RPMI8226 (cell line): Measurements from ENCODE around the gene HORMAD1.
"Not testable (repeated sequence)": the region's sequence is repeated elsewhere in the genome, so short reads cannot be mapped to it uniquely, and the experiment has no call there.

Experiments
- DNase-seq: peaks from one replicate; pipeline ENCODE4 v3.0.0-alpha.2; 2015

The HORMAD1 gene, protein sequence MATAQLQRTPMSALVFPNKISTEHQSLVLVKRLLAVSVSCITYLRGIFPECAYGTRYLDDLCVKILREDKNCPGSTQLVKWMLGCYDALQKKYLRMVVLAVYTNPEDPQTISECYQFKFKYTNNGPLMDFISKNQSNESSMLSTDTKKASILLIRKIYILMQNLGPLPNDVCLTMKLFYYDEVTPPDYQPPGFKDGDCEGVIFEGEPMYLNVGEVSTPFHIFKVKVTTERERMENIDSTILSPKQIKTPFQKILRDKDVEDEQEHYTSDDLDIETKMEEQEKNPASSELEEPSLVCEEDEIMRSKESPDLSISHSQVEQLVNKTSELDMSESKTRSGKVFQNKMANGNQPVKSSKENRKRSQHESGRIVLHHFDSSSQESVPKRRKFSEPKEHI

DNA sequence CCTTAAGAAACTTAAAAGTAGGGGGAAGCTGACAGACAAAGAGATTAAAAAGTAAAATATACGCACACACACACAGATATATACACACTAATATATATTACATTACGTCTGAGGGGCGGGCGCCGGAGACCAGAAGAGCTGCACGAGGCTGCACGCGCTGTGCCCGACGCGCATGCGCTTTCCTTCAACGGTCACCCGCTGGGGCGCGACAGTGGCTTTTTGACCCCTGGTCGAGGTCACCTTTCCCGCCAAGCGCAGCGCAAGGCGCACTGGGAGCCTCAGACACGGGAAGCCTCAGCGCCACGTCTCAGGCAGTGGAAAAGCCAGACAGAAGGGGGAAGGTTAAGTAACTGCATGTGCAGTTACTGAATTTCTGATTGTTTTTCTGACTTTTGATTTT is at the start of gene HORMAD1:
Gene HORMAD1, minus strand, starts transcription at position 193 of the 400 bp plus-strand sequence. CDS start 1,390 bp downstream, outside the sequence.
- DNase-seq = no peak

DNA sequence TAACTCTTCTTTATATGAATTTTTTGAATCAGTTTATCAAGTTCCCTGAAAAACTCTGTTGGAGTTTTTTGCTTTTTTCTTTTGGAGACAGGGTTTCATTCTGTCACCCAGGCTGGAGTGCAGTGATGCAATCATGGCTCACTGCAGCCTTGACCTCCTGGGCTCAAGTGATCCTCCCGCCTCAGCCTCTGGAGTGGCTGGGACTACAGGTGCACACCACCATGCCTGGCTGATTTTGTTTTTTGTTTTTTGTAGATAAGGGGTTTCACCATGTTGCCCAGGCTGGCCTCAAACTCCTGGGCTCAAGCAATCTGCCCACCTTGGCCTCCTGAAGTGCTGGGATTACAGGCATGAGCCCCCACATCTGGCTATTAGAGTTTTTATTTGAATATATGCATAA is 47.0 kb upstream of the HORMAD1 start:
- DNase-seq = not testable (repeated sequence)

DNA sequence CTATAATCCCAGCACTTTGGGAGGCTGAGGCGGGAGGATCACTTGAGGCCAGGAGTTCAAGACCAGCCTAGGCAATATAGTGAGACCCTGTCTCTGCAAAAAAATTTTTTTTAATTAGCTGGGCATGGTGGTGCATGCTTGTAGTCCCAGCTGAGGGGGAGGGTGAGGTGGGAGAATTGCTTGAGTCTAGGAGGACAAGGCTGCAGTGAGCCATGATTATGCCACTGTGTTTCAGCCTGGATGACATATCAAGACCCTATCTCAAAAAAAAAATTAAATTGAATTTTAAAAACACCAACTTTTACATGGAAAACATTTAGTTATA is 45.2 kb upstream of the HORMAD1 start:
- DNase-seq = not testable (repeated sequence)

DNA sequence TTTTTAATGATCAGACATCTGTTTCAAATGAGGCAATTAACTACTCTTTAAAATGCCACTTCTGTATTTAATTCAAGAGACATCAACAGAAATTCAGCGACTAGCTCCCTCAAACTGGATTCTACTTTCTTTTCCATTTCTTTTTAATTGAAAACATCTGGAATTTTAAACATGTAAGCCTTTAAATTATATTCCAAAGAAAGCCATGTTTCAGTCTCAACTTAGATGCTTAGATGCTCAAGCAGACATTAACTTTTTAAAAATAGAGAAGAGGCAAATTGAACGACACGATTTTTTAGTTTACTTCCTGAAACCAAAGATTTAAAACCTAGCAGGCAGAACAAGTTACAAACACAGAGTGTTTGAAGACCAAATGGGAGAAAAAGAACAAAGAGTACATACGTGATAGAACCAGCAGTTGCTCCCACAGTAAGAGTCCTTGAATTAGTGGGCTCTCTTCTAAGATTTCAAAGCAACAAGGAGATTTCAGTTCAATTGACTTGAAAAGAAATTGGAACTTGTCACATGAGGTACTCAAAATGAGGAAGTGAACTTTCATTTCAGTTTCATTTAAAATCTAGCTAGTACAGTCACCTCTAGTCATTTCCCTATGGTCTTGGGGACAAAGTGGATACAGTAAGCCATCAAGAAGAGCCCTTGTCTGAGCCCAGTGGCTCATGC is 44.7 kb upstream of the HORMAD1 start, which contains the start of gene CTSS:
Gene CTSS, minus strand, starts transcription at position 483 of the 681 bp plus-strand sequence. CDS start 1,015 bp downstream, outside the sequence.
- DNase-seq = peak; percentile 73

DNA sequence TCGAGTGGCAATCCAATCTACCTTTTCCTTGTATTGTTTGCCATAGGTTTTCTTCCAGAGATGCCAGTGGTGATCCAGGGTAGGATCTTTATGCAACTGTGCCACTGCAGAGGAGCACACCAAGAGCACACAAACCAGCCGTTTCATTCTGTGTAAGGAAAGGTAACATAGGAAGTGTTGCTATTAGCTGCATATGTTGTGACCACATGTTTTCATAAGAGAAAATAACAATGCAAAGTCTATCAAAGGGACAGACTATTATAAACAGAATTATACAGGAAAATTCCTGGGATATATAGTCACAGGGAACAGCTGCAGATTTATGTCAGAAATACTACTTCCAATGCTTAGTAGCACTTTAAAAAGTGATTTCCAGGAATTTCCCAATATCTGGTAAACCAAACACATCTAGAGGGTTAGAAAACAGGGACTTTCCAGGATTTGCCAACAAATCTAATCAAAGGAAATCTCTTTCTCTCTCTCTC is 44.0 kb upstream of the HORMAD1 start:
- peak; percentile 35 for DNase-seq

DNA sequence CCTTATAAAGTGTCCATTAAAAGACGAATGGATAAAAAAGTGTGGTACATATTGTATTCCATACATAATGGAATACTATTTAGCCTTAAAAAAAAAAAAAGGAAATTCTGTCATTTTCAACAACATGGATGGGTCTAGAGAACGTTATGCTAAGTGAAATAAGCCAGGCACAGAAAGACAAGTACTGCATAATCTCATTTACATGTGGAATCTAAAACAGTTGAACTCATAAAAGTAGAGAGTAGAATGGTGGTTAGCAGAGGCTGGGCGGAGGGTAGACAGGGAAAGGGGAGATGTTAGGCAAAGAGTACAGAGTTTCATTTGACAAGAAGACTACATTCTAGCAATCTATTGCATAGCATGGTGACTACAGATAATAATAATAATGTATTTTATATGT is 42.3 kb upstream of the HORMAD1 start:
- no peak for DNase-seq

DNA sequence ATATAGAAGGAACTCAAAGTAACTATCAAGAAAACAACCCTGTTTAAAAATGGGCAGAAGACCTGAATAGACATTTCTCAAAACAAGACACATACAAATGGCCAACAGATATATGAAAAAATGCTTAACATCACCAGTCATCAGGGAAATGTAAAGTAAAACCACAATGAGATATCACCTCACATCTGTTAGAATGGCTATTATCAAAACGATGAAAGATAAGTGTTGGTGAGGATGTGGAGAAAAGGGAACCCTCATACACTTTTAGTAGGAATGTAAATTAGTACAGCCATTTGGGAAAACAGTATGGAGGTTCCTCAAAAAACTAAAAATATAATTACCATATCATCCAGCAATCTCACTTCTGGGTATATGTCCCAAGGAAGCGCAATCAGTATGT is 41.9 kb upstream of the HORMAD1 start:
- no peak for DNase-seq

DNA sequence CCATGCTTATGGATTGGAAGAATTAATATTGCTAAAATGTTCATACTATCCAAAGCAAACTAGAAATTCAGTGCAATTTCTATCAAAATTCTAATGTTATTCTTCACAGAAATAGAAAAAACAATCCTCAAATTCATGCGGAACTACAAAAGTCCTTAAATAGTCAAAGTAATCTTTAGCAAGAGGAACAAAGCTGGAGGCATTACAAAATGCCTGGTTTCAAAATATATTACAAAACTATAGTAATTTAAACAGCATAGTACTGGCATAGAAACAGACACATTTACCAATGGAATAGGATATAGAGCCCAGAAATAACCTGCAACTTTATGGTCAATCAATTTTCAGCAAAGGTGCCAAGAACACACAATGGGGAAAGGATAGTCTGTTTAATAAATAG is 41.1 kb upstream of the HORMAD1 start:
- no peak for DNase-seq

DNA sequence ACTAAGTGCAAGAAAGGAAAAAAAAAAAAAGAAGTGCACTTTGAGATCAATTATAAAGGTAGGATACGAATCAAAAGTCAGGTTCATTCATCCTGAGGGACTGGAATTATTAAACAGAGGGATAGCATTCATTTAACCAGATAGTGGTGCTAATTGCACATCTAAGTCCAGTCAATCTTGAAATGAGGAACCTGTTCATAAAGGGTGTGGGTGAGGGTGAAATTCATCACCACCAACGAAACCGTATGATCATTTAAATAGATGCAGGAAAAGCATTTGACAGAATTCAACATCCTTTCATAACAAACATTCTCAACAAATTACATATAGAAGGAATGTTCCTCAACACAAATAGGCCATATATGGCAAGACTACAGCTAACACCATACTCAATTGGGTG is 39.3 kb upstream of the HORMAD1 start:
- no peak for DNase-seq

DNA sequence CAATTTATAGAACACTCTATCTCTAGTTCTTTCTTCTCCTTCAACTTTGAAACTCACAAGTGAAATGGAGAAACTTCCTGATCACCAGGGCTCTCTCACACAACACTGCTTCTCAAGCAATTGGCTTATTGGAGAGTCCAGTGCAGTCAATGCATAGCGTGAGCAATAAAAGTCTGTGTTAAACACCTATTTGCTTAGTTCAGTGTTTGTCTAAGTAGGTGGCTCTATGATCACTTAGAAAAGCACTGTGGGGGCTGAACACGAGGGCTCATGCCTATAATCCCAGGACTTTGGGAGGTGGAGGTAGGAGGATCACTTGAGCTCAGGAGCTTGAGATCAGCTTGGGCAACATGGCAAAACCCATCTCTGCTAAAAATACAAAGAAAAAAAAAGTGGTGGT is 32.7 kb upstream of the HORMAD1 start:
- no peak for DNase-seq

DNA sequence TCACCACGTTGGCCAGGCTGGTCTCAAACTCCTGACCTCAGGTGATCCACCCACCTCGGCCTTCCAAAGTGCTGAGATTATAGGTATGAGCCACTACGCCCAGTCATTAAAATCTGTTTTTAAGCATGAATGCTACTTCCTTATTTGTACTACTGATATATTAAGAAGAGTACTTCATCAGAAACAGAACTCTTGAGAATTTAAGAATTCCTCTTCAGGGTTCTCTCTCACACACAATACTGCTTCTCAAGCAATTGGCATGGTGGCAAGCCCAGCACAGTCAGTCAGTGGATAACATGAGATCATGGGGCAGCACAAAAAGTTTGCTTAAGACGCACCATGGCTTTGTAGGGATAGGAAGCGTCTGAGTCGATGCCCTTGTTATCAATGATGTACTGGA is 30.7 kb upstream of the HORMAD1 start:
- no peak for DNase-seq

DNA sequence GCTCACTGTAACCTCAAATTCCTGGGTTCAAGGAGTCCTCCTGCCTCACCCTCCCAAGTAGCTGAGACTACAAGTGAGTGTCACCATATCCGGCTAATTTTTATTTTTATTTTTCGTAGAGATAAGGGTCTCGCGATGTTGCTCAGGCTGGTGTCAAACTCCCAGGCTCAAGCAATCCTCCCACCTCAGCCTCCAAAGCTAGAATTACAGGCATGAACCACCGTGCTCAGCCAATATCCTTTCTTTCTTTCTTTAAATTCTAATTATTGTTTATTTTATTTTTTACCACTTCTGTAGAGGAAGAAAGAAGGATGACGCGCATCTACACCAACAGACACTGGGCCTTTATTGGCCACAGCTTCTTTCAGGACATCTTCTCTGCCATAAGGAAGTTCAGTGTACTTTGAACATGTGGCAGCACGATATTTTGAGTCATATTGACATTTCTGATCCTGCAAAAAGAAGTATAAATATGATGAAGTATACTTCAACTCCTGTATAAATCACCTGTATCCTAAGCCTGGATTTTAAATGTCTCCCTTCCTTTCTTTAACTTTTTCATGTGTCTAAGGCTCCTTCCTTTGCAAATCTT is 29.1 kb upstream of the HORMAD1 start:
- no peak for DNase-seq

DNA sequence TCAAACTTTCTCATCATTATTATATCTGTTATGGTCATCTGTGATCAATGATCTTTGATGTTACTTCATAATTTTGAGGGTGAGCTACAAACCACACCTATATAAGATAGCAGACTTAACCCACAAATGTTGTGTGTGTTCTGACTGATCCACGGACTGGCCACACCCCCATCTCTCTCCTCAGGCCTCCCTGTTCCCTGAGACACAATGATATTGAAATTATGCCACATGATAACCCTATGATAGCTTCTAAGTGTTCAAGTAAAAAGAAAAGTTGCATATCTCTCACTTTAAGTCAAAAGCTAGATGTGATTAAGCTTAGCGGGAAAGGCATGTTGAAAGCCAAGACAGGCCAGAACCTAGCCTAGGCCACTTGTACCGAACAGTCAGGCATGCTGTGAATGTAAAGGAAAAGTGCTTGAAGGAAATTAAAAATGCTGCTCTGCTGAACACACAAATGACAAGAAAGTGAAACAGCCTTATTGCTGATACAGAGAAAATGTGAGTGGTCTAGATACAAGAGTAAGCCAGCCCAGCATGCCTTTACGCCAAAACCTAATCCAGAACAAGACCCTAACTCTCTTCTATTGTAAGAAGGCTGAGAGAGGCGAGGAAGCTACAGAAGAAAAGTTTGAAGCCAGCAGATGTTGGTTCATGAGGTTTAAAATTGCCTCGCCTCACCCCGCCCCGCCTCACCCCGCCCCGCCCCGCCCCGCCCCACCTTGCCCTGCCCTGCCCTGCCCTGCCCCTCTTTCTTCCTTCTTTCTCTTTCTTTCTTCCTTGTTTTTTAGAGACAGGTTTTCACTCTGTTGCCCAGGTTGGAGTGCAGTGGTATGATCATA is 28.4 kb upstream of the HORMAD1 start:
- DNase-seq = no peak

DNA sequence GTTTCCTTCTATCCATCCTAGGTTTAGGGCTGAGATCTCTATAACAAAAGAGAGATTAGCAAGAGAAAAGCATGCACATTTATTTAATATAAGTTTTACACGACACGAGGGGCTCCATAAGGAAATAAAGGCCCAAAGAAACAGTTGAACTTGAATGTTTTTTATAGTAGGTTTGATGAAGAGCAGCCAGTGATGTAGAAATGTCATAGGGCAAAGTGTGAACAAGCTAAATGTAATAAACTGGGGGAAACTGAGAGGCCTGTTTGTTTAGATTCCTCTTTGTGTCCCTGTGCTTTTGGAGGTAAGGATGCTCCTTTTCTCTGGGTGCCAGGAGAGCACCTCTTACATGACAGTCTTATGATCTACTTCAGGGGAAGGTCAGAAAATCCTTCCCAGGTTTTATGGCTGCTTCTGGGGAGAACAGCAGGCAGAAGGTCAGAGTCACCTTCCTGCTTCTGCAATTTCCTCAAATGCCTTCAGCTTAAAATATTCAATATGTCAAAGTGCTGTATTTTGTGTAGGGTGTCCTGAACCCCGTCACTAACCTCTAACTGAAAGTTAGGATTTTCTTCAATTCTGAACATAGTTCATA is 9.5 kb upstream of the HORMAD1 start:
- DNase-seq = no peak

DNA sequence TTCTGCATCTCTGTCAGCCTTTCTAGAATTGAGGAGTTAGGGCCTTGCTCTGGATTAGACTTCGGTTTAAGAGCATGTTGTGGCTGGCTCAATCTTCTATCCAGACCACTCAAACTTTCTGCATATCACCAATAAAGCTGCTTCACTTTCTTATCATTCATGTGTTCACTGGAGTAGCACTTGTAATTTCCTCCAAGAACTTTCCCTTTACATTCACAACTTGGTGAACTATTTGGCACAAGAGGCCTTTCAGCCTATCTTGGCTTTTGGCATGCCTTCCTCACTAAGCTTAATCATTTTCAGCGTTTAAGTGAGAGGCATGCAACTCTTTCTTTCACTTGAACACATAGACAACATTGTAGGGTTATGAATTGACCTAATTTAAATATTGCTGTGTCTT is 3.6 kb upstream of the HORMAD1 start:
- no peak for DNase-seq

DNA sequence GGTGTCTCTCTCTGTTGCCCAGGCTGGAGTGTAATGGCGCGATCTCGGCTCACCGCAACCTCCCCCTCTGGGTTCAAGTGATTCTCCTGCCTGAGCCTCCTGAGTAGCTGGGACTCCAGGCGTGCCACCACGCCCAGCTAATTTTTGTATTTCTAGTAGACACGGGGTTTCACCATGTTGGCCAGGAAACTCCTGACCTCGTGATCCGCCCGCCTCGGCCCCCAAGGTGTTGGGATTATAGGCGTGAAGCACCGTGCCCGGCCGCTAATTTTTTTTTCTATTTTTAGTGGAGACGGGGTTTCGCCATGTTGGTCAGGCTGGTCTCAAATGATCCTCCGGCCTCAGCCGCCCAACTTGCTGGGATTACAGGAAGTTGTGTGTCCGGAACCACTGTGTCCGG is 597 bp downstream of the HORMAD1 start:
- no peak for DNase-seq

DNA sequence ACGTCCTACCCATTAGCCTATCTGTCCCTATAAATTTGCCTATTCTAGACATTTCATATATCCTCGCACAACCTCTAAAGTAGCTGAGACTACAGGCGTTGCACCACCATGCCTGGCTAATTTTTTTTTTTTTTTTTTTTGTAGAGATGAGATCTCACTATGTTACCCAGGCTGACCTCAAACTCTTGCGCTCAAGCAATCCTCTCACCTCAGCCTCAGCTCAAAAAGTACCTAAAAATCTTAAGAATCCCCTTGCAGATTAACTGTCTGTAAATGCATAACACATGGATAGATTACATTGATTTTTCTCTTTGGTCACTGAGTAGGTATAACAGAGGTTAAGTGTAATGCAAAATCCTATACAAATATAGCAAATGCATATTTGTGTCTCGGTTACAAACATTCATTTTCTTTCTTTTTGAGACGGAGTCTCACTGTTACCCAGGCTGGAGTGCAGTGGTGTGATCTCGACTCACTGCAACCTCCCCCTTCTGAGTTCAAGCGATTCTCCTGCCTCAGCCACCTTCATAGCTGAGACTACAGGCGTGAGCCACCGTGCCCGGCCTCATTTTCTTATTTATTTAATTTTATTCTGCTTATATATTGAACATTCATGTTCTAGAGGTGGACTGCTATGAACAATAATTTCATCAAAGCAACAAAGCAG is 2.3 kb downstream of the HORMAD1 start:
- DNase-seq = no peak

DNA sequence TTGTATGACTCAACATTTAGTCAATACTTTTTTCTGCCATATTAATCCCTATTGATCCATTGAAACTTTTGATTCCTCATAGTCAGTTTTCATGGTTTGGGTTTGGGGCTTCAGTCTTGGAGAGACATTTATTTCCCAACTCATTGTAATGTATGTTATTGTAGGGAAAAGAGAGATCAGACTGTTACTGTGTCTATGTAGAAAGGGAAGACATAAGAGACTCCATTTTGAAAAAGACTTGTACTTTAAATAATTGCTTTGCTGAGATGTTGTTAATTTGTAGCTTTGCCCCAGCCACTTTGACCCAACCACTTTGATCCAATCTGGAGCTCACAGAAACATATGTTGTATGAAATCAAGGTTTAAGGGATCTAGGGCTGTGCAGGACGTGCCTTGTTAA is 11.7 kb downstream of the HORMAD1 start:
- not testable (repeated sequence) for DNase-seq

DNA sequence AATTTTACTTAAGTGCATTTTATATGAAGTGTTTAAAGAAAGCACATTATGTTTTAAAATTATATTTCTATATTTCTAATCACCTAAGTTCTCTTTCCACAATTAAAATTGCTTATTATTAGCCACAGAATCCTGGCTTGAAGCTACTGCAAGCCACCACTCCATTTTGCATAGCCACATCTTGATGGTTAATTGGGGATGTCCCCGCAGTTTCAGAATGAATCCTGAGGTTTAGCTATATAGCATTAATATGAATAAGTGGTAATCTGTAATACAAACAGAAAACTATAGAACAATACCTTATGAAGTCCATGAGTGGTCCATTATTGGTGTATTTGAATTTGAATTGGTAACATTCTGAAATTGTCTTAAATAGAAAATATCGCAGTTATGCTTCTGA is 12.1 kb downstream of the HORMAD1 start:
- DNase-seq = no peak

DNA sequence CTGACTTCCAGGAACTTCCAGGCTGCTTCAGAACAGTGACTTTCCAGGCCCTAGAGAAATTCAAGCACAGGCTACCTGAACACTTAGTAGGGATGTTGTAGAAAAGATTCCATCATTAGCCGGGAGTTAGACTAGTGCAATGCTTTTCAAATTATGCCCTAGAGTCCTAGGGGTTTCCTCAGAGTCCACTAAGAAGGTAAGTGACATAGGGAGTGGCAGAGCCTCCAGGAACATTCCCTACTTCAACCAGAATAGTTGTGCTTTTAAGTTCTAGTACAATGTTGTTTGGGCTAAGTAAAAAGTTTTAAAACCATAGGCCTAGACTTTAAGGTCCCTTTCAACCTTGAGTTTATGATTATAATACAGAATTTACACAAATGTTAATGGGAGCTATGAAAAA is 14.6 kb downstream of the HORMAD1 start:
- DNase-seq = no peak

DNA sequence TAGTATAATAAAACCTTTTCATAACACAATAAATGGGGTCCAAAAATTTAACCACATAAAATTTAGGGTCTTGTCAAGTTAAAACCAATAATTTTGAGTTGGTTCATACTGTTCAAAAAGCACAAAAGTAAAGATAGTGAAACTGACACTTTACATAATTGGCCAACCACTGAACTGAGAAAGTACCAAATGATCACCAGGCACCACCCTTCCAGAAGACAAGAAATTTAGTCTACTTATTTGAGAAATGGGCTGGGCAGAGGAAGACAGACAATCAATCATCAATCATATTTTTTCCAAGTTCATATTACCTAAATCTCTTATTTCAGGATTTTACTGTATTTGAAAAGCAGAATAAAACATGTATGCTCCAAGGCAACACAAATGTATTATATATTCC is 17.3 kb downstream of the HORMAD1 start:
- no peak for DNase-seq
